Duodenal mucosa (tissue), 2 donors: ENCODE measurements around the gene STIP1.

Experiments
- H3K27ac ChIP-seq: one replicate; pipeline ENCODE4 v1.7.0; 2013; ENCODE audit warnings: low read depth, low read length
- H3K27me3 ChIP-seq, 2 donors: one replicate each; pipeline ENCODE4 v1.7.0; 2013; ENCODE audit warnings: low read length in 2 of 2, control low read depth in 1 of 2; ENCODE audit not compliant: insufficient read depth in 2 of 2, control insufficient read depth in 1 of 2
- H3K36me3 ChIP-seq, 2 donors: one replicate each; pipeline ENCODE4 v1.7.0; 2013; ENCODE audit warnings: low read length in 2 of 2, control low read depth in 1 of 2; ENCODE audit not compliant: insufficient read depth in 2 of 2, control insufficient read depth in 1 of 2
- H3K4me1 ChIP-seq, 2 donors: one replicate each; pipeline ENCODE4 v1.7.0; 2013; ENCODE audit warnings: low read length in 2 of 2, control low read depth in 1 of 2; ENCODE audit not compliant: insufficient read depth in 2 of 2, control insufficient read depth in 1 of 2
- H3K4me3 ChIP-seq, 2 donors: one replicate each; pipeline ENCODE4 v1.7.0; 2013; ENCODE audit warnings: low read length in 2 of 2, low read depth in 1 of 2
- H3K9ac ChIP-seq, 2 donors: one replicate each; pipeline ENCODE4 v1.7.0; 2013; ENCODE audit warnings: low read length in 2 of 2, low read depth in 1 of 2
- H3K9me3 ChIP-seq, 2 donors: one replicate each; pipeline ENCODE4 v1.7.0; 2013; ENCODE audit warnings: low read length in 2 of 2, control low read depth in 1 of 2; ENCODE audit not compliant: control insufficient read depth in 1 of 2

The STIP1 gene

DNA sequence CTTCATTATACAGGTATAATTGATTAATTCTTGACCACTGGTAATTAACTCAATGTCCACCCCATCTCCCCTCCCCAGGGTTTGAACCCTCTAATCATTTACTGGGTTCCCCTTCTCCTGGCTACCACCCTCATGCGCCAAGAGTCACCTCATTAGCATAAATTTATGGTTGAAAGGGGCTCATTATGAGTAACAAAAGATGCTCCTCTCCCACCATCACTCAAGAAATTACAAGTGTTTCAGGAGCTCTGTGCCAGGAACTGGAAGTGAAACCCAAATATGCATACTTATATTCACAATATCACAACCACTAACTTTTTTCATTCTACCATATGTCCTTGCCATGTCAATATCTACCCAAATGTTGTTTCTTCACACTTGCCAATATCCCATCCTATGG lies 7.8 kb upstream of the STIP1 start:
- H3K27ac ChIP-seq: no peak overlapping the region
- H3K27me3 ChIP-seq: no peaks in the 10 kb centered on the region
- peaks cover 0 to 3% of the 10 kb centered on the region in 2 donors for H3K9me3 ChIP-seq
- peaks cover 14 to 18% of the 10 kb centered on the region in 2 donors for H3K4me1 ChIP-seq
- no peak overlapping the region for H3K4me3 ChIP-seq
- no peaks in the 10 kb centered on the region for H3K36me3 ChIP-seq
- H3K9ac ChIP-seq: no peak overlapping the region

DNA sequence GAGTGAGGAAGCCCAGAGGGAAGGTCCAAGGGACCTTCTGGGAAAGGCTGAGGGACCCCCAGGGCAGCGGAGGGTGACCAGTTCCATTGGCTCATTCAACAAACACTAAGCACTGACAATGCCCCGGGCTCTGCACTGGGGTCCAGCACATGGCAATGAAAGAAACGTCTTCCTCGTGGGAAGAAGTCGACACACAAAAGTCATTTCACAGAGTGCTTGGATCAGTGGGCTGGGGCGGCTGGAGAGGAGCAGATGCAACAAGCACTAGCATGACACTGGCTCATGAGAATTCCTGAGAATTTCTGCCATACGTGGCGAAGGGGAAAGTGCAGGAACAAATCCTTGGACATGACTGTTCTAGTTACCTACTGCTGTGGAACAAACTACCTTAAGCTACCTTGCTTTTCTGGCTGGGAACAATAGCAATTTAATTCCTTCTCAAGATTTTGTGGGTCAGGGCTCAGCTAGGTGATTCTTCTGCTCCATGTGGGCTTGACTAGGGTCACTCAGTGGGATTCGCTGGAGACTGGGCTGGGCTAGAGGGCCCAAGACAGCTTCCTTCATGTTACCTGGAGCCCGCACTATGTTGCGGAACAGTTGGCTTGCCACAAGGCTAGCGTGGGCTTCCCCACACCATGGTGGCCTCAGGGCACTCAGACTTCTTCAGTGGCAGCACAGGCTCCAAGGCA lies 6.9 kb upstream of the STIP1 start:
- Histone ChIP-seq H3K4me3 (no peak overlapping the region), H3K27me3 (no peaks in the 10 kb centered on the region), H3K36me3 (no peaks in the 10 kb centered on the region), H3K9me3 (no peaks in the 10 kb centered on the region), H3K9ac (no peak overlapping the region), H3K27ac (no peak overlapping the region), H3K4me1 (peaks cover 20 to 26% of the 10 kb centered on the region in 2 donors)

DNA sequence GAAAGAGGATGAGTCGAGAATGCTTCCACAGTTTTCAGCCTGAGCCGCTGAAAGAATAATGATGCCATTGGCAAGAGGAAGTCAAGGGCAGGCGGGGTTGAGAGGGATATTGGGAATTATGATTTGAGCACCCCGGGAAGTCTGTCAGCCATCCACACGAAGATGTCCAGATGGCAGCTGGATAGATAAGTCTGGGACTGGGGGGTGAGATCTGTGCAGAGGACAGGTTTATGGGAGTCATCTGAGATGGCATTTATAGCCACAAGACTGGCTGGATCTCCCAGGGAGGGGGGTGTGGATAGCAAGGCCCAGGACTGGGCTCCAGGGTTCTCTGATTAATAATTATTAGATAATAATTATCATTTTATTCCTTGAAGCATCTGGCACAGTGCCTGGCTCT lies 5.1 kb upstream of the STIP1 start:
- Histone ChIP-seq H3K27ac (no peak overlapping the region), H3K9me3 (no peaks in the 10 kb centered on the region), H3K4me1 (peaks cover 26 to 37% of the 10 kb centered on the region in 2 donors), H3K27me3 (no peaks in the 10 kb centered on the region), H3K36me3 (no peaks in the 10 kb centered on the region), H3K4me3 (no peak overlapping the region), H3K9ac (no peak overlapping the region)

DNA sequence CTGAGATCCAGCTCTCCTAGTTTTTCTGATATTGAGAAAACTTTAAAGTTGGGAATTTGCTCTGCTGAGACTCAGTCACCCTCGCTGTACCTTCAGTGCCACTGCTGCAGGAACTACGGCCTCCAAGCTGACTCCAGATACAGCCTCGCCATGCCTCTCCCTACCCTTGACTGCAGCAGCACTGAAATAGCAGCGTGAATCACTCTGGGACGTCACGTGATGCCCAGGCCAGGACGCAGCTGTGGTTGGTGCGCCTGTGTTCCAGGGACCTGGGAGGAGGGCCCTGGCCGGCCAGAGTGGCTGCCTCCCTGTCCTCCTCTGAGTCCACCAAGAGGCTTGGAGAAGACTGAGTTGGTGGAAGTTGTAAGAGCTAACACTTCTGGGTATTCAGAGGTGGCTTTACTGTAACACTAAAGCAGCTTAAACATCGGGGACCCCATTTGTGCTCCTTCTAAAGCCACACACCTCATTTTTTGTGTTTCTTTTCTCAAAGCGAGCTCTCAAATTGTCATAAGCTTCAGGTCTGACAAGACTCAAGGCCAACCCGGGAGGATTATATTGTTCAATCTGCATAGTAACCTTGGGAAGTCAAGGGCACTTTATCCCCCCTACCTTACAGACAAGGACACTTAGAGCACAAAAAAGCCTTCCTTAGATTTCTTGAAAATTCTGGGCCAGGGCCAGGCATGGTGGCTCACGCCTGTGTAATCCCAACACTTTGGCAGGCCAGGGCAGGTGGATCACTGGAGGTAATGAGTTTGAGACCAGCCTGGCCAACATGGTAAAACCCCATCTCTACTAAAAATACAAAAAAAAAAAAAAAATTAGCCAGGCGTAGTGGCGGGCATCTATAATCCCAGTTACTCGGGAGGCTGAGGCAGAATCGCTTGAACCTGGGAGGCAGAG lies 4.2 kb upstream of the STIP1 start:
- peak overlapping the region in 1 of 2 donors; percentile 23 for H3K9ac ChIP-seq

DNA sequence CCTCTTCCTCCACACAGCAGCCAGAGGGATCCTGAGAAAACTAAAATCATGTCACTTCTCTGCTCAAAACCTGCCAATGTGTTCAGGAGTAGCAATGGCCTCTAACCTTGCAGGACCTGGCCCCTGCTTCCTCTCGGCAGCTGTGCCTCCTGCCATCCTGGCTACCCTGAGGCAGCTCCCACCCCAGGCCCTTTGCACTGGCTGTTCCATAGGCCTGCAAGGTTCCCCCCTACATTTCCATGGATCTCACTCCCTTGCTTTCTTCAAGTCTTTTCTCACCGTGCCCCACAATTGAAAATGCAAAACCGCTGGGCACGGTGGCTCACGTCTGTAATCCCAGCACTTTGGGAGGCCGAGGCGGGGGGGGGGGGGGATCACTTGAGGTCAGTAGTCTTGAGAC lies 2.1 kb upstream of the STIP1 start:
- Histone ChIP-seq H3K4me3 (no peak overlapping the region), H3K4me1 (peaks cover 26 to 42% of the 10 kb centered on the region in 2 donors), H3K27ac (no peak overlapping the region), H3K9me3 (no peaks in the 10 kb centered on the region), H3K9ac (no peak overlapping the region), H3K27me3 (no peaks in the 10 kb centered on the region), H3K36me3 (peaks cover 0 to 5% of the 10 kb centered on the region in 2 donors)

More for the DNA sequence above, 4.2 kb upstream of the STIP1 start:
- H3K9me3 ChIP-seq: no peaks in the 10 kb centered on the region
- H3K4me3 ChIP-seq: peak overlapping the region in 1 of 2 donors; percentile 38
- H3K36me3 ChIP-seq: no peaks in the 10 kb centered on the region
- H3K27me3 ChIP-seq: no peaks in the 10 kb centered on the region
- peak overlapping the region; percentile 35 for H3K27ac ChIP-seq
- H3K4me1 ChIP-seq: peaks cover 26 to 37% of the 10 kb centered on the region in 2 donors

DNA sequence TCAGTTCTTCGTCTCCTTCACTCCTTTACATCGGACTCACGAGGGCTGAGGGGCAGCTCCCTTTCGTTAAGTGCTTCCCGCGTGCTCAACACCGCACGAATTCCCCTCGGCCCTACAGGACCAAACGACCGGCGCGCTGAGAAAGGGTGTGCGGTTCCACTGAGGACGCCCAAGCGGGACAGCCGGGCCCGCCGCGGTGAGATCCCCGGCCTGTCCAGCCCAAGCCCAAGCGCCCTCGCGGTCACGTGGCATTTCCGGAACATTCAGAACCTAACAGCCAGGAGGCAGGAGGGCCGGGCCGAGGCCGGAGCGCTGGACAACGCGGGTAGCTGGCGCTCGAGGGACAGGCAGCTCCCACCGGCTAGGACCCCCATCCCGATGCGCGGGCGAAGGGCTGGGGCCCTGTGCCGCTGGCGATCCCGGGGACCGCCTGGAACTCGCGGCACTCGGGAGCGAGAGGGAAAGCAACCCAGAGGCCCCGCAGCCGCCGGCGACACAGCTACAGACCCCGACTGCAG lies 737 bp upstream of the STIP1 start:
- H3K4me1 ChIP-seq: peaks cover 30 to 48% of the 10 kb centered on the region in 2 donors
- peak overlapping the region; percentile 94 for H3K27ac ChIP-seq

DNA sequence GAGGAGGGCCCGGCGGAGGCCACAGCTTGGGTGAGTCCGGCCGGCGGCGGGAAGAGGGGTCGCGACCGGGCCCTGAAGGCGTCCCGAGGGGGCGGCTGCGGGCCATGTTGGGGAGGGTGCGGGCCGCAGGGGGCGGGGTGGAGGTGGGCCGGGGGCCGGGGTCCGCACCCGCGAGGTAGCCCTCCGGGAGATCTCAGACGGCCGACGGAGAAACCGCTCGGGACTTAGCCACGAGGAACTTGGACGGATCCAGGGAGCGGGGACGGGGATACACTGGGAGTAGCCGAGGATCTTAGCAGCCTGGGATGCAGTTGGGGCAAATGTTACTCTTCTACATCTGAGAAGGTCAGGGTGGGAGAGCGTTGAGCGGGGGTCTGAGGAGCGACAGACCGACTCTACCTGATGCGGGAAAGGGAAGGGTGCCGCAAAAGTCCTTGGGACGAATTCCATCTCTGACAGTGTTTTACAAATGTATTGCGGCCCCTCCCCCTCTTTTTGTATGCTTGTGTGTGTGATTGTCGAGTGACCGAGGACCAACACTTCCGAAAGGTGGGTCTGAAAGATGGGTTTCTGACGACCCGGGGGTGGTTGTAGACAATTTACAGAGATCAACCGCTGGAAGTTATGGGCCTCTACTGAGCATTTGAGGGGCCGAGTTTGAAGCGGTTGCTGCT lies 658 bp downstream of the STIP1 start:
- Histone ChIP-seq H3K4me1 (peaks cover 20 to 35% of the 10 kb centered on the region in 2 donors), H3K27ac (no peak overlapping the region), H3K9me3 (no peaks in the 10 kb centered on the region), H3K9ac (no peak overlapping the region), H3K4me3 (no peak overlapping the region), H3K36me3 (peaks cover 0 to 11% of the 10 kb centered on the region in 2 donors), H3K27me3 (no peaks in the 10 kb centered on the region)

More for the DNA sequence above, 737 bp upstream of the STIP1 start:
- Histone ChIP-seq H3K4me3 (peak overlapping the region; percentile 84 to 87), H3K9me3 (no peaks in the 10 kb centered on the region), H3K9ac (peak overlapping the region; percentile 91 to 98), H3K27me3 (no peaks in the 10 kb centered on the region), H3K36me3 (peaks cover 0 to 5% of the 10 kb centered on the region in 2 donors)

DNA sequence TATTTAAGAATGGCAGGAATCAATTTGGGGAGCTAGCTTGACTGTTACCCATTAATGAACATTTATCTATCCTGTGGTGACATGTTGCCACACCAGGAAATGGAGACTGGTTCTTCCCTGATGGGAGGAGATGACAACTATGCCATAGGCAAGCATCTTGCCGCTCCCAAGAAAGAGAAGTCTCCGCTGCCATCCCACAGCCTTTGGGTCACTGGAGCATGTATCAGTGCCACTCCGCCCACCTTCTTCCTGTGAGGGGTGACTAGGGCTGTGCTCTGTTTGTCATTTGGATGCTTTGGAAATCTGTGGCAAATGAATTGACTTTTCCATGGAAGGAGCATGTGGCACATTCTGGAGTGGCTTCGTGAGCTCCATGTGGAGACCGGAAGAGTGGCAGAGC lies 6.5 kb downstream of the STIP1 start:
- peaks cover 4 to 11% of the 10 kb centered on the region in 2 donors for H3K4me1 ChIP-seq
- no peaks in the 10 kb centered on the region for H3K9me3 ChIP-seq
- H3K9ac ChIP-seq: no peak overlapping the region
- no peak overlapping the region for H3K27ac ChIP-seq
- H3K27me3 ChIP-seq: no peaks in the 10 kb centered on the region
- H3K36me3 ChIP-seq: peaks cover 40 to 63% of the 10 kb centered on the region in 2 donors
- no peak overlapping the region for H3K4me3 ChIP-seq

DNA sequence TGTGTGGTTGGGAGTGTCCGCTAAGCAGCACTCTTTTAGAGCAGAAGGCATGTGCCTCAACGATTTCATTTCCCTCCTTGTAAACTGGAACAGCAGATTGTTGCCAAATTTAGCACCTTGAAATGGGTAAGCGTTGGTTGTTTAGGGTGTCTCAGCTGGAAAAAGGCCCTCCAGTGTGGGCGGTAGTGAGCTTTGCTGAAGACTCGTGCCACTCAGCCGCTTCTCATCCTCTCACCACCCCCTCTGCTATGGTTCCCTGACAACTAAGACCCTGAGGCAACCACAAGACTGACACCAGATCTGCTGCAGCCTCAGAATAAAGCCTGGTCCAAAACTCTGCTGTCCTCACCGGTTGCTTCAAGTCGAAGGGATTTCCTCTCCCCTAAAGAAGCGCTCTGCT lies 10.7 kb downstream of the STIP1 start:
- H3K4me1 ChIP-seq: no peaks in the 10 kb centered on the region
- H3K4me3 ChIP-seq: no peak overlapping the region
- no peak overlapping the region for H3K27ac ChIP-seq
- H3K27me3 ChIP-seq: no peaks in the 10 kb centered on the region
- no peaks in the 10 kb centered on the region for H3K9me3 ChIP-seq
- H3K9ac ChIP-seq: no peak overlapping the region
- peaks cover 55 to 84% of the 10 kb centered on the region in 2 donors for H3K36me3 ChIP-seq
